HG03045 (cell line): ENCODE measurements around the gene PRKAR1A.

ENCODE experiments used
- ATAC-seq: cut with Tn5 transposase; IDR thresholded peaks from one replicate; pipeline ENCODE4 v1.9.1; 2021; ENCODE audit warnings: mild to moderate bottlenecking, moderate library complexity; ENCODE audit not compliant: unreplicated experiment

The PRKAR1A gene

DNA sequence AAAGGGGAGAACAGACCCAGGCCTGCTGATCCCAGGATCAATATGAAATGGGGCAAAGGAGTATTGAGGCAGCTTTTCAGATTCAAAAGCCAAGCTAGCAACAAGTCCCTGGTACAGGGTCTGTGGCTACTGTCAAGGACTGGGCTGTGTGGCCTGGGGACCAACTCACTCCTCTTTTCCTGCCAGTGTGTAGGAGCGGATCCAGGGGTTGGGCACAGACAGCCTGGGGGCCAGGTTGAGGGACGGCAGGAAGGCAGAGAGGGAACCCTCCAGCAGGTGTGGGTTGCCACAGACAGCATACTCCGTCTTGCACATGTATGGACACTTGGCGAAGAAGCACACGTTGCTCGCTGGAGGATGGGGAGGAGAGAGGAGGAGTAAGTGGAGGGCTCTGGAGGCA, 29.6 kb downstream of the PRKAR1A start:
- ATAC-seq: no peak

DNA sequence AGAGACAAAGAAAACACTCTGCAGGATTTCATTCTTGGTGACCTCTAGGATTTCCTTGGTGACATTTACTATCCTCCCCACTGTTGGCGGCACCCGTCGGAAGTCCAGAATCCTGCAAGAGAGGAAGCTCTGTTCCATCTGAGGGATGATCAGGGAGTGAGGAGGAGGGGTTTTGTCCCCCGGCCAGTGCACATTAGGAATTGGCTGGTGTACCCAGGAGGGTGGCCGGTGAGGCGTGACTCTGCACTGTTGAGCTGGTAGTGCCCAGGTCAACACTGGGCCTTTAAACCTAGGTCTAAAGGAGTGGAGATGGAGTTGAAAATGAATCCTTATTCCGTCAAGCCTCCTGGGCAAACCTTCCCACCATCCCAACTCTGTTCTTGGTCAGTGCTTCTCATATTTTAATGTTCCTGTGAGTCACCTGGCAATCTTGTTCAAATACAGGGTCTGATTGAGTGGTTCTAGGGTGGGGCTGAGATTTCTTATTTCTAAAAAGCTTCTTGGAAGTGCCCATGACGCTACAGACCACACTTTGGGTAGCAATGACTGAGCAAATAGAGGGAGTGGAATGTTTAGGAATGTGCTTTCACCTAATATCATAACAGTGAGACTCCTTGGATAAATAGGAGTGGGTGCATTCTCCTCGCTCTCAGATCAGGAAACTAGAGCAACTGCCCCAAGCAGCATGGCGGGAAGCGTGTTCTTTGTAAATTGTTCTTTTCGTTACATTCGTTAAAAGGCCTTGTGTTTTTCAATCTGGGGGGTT, 30.7 kb downstream of the PRKAR1A start:
- ATAC-seq: no peak

DNA sequence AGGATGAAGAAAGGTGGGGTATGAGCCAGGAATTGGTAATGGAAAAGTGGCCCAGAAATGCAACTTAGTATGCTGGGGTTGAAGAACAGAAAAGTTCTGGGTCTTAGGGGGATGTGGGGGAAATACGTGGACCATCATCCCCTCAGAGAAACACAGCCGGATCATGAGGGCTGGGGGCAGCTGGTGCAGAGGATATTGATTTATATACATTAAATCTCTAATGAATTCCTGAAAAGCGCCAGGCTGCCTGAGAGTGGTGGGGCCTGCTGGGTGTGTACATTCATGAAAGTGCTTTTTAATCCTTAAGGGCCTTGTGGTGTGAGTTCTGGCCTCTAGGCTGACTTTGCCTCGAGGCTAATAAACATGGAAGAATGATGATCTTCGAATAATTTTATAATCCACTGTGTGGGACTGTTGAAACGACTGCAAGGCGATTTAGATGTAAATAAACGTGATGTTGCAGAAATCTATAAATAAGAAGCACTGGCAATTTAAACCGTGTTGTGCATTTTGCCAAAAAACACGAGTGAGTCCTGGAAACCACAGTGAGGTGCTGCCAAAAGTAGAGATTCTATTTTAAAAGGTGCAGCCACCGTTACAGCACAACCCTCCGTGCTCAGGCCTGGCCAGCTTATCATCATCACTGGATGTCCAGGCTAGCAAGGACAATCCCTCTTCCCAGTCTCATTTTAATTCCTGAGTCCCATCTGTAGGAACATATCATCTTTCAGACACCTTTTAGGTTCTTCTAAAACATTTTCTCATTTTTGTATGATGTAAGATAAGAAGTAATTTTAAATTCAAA, 32.1 kb downstream of the PRKAR1A start:
- ATAC-seq: no peak

- ATAC-seq: no peak
Observed at GRCh38 chr17:68556551-68556950, 44.3 kb downstream of the PRKAR1A start.

GRCh38 chr17:68559316-68559715, 47.1 kb downstream of the PRKAR1A start:
- ATAC-seq: no peak

GRCh38 chr17:68560966-68561720, 48.9 kb downstream of the PRKAR1A start:
- no peak for ATAC-seq

DNA sequence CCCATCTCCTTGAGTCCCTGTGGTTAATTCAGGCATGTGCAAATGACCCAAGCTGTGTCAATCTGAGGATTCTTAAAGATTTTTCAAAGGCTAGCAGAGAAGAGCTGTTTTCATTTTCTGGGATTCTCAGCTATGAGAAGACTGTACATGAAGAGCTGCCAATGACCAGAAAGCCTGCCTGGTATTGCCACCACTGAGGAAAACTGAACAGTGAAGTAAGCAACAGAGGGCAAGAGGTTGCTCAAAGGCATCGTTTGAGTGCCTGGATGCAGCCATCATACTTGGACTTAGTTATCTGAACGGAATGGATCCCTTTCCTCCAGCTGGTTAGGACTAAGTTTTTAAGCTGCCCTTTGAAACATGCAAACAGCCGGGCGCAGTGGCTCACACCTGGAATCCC, 50.5 kb downstream of the PRKAR1A start:
- ATAC-seq: no peak

DNA sequence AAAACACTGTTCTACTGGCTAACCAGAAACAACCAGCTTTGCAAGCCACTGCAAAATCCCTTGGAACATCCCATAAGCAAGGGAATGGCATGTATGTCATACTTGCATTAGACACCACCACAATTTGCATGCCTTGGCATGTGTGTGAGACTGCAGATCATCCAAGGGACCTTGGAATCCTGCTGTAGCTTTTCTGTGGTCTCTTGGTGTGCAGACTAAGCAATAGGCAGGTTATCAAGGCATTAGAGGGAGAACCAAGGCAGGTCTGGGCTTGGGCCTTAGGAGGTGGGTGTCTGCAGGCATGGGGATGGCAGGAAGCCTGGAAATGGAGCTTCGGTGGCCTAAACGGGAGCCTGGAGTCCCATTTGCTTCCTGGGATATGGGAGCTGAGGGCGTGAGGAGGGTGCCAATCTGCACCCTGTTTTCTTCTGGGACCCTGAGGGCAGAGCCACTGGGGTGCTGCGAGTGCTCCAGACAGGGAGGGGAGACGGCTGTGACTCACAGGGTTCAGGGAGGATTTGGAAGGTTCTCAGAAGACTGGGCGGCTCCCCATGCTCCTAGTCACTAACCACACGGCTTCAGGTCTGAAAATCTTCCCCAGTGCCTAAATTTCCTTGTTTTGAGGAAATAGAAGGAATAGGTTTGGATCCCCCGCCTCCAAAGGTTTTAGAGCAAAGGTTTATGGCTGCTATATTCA, 52.3 kb downstream of the PRKAR1A start:
- ATAC-seq: no peak

DNA sequence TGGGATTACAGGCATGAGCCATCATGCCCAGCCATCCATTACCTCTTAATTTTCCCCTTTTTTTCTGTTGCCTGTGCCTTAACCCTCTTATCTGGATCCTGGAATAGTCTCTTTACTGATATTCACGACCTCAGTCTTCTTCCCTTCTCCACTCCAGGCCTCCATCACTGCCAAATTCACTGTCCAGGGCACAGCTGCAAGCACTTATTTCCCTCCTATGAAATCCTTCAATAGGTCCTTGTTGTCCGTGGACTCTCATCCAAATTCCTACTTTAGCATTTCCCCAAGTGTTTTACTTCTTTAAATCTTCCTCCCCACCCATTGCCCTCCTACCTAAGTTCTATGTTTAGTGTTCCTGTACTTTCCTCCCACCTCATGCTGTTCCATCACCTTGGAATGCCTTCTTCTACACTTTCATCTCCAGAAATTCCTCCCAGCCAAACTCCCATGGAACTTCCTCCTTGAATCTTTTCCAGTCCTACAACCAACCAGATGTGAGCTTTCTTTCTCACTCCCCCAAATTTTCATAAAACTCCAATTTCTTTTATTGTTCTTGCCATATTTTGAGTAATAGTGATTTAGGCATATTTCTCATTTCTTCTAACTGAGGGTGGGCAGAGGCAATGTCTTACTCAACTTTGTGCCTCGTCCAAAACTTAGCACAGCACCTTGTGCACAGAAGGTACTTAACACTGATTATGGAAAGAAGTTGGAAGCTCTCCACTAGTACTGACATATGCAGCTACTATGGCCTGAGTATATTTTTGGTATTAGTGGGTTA, 53.6 kb downstream of the PRKAR1A start:
- ATAC-seq: no peak

GRCh38 chr17:68566442-68566738, 54.2 kb downstream of the PRKAR1A start:
- ATAC-seq: no peak

- no peak for ATAC-seq
Observed at GRCh38 chr17:68567035-68567434, 54.8 kb downstream of the PRKAR1A start.

DNA sequence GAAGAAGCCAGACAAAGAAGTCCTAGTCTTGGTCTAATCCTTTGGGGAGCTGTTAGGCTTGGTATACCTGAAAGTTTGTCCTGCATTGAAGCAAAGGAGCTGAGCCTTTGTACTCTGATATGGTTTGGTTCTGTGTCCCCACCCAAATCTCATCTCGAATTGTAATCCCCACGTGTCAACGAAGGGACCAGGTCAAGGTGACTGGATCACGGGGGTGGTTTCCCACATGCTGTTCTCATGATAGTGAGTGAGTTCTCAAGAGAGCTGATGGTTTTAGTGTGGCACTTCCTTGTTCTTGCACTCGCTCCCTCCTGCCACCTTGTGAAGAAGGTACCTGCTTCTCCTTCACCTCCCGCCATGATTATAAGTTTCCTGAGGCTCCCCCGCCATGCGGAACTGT, 55.4 kb downstream of the PRKAR1A start:
- ATAC-seq: no peak

- no peak for ATAC-seq
Observed at GRCh38 chr17:68568581-68568980, 56.4 kb downstream of the PRKAR1A start.

- no peak for ATAC-seq
Observed at GRCh38 chr17:68569346-68569745, 57.1 kb downstream of the PRKAR1A start.

DNA sequence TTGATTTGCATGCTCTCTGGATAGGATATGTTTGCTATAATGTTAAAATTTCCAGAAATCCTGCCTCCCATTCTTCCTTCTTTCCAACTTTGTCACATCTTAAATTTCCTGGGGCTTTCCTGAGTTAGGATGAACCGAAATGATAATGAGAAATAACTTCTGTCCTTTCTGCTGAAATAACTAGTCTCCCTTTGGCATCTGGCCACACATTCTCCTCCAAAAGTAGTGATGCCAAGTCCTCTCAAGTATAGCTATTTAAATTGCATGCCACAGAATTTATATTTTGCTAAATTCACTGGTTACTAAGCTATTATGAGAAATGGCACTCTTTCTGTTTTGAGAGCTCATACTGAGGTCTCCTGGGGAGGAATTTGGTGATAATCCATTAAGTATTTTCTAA, 58.3 kb downstream of the PRKAR1A start:
- ATAC-seq: no peak

GRCh38 chr17:68572138-68572842, 60.1 kb downstream of the PRKAR1A start:
- no peak for ATAC-seq

DNA sequence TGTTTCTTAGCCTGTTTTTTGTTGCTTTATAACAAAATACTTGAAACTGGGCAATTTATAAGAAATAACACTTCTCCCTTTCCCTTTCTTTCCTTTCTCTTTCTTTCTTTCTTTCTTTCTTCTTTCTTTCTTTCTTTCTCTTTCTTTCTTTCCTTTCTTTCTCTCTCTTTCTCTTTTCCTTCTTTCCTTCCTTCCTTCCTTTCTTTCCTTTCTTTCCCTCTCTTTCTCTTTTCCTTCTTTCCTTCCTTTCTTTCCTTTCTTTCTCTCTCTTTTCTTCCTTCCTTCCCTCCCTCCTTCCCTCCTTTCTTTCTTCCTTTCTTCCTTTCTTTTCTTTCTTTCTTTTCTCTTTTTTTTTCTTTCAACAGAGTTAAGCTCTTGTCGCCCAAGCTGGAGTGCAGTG, 61.1 kb downstream of the PRKAR1A start:
- ATAC-seq: no peak

DNA sequence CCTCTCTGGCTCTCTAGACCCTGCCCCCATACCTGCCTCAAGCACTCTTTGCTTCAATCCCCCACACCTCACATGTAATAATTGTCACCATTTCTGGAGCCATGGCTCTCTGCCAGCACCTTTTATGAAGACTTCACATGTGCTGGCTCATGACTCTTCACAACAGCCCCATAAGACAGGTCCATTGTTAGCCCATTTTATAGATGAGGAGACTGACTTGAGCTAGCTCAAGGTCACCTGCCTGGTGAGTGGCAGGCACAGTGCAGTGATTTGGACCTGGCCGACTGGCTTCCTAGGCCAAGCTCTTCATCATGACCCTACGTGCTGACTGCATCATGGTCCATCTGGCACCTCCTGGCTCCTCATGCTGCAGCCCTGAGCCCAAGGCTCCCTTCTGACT, 63.9 kb downstream of the PRKAR1A start:
- ATAC-seq: no peak

GRCh38 chr17:68576811-68577496, 64.7 kb downstream of the PRKAR1A start:
- ATAC-seq: no peak
